Stomach (tissue), 9 donors: ENCODE results near the gene ERGIC2. TPM values are rescaled to one million over a fixed set of nuclear protein-coding genes. Genes with fewer than 3 reads are reported as not detected.

Experiments
- DNase-seq, 2 donors: peaks; one replicate each; pipeline versions ENCODE4 v3.0.0 to v3.0.0-alpha.2; 2013 to 2019
- H3K27ac ChIP-seq, 5 donors: fragments of 200-600 bp in 4 of 5; sonication (generic) in 4 of 5; one replicate each; pipeline ENCODE4 v1.5.1; 2013 to 2019; ENCODE audit warnings: mild to moderate bottlenecking in 1 of 5, moderate library complexity in 1 of 5
- H3K27me3 ChIP-seq, 3 donors: fragments of 200-600 bp; sonication (generic); one replicate each; pipeline ENCODE4 v1.5.1; 2017 to 2019; ENCODE audit warnings: mixed run types in 1 of 3
- H3K36me3 ChIP-seq, 4 donors: fragments of 200-600 bp; sonication (generic); 1 replicate in 3 of 4; 2 replicates in 1 of 4; pipeline ENCODE4 v1.5.1; 2016 to 2019
- H3K4me1 ChIP-seq, 4 donors: fragments of 200-600 bp; sonication (generic); one replicate each; pipeline ENCODE4 v1.5.1; 2016 to 2019
- H3K4me3 ChIP-seq, 4 donors: fragments of 200-600 bp; sonication (generic) in 3 of 4; one replicate each; pipeline ENCODE4 v1.5.1; 2016 to 2019; ENCODE audit warnings: mild to moderate bottlenecking in 1 of 4
- H3K9me3 ChIP-seq, 4 donors: fragments of 200-600 bp; sonication (generic); one replicate each; pipeline ENCODE4 v1.5.1; 2016 to 2019
- EP300 ChIP-seq: sonication (generic); formaldehyde crosslinking; IDR thresholded peaks from one replicate; pipeline ENCODE4 v1.6.1; 2017; ENCODE audit warnings: antibody characterized with exemption
- POLR2A ChIP-seq, 4 donors: fragments of 450-650 bp; IDR thresholded peaks; one replicate each; pipeline ENCODE4 v1.6.1; 2016; ENCODE audit warnings: antibody characterized with exemption in 4 of 4, control low read depth in 2 of 4, mild to moderate bottlenecking in 1 of 4, moderate library complexity in 1 of 4
- POLR2AphosphoS5 ChIP-seq, 3 donors: sonication (generic); formaldehyde crosslinking; IDR thresholded peaks; one replicate each; pipeline ENCODE4 v1.6.1; 2016; ENCODE audit warnings: antibody characterized with exemption in 3 of 3
- WGBS, 5 donors: extraction: QIAGEN DNeasy Blood & Tissue Kit in 3 of 5; methylation state at CpG; one replicate each; pipeline versions ENCODE4 v1.1.5 to v1.1.7; 2013 to 2018; 5-methylcytosine and 5-hydroxymethylcytosine counted together
- intact Hi-C: fragments of 100-400 bp; cut with DNase I; formaldehyde crosslinking; loops from one replicate; pipeline ENCODE4 v1.15.1; 2023; ENCODE audit warnings: low total_unique reads
- polyA plus RNA-seq, 3 donors: library from polyadenylated mRNA; stranded (reverse); fragments of 200-250 nt; gene quantifications; one replicate each; pipeline ENCODE4 v1.2.3, GENCODE V29; 2013
- total RNA-seq, 5 donors: library from RNA; depleted of rRNA; stranded (reverse); fragments of >200 nt; gene quantifications; one replicate each; pipeline versions ENCODE4 v1.1.0 to v1.2.3, GENCODE V29; 2014 to 2016
- TF ChIP-seq, protein P1 (sequence below), 7 experiments: fragments of 450-650 bp in 4 of 7; fragments of 200-600 bp in 3 of 7; sonication (generic) in 3 of 7; IDR thresholded peaks; one replicate each; pipeline ENCODE4 v1.5.1; 2016 to 2019; ENCODE audit warnings: antibody characterized with exemption in 7 of 7, control low read depth in 2 of 7, mild to moderate bottlenecking in 1 of 7
- donor health status: healthy with polysubstance abuse.
- donor health status: Bipolar disorder and iron deficiency.
- donor health status: healthy.

ERGIC2 gene
- total and polyA plus RNA-seq, 8 donors, result 17.4 to 45.7 (median 33.2) TPM

DNA sequence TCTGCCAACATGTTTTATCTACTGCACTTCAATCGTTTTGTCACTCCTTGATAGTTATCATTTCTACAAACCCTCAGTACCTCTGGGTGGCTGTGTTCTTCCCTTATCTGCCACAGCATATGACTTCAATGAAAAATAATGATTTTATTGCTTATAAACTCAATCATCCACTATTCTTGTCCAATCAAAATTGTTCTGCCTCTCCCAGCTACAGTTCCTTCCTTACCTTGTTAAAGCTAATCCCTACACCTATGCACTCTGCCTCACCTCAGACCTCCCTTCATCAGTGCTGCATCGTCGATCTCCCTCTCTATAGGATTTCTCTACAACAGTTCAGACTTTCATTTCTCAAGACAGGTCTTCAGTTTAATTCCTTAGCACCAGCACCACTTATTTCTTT, 58.8 kb downstream of the ERGIC2 start:
- H3K36me3 ChIP-seq, result peaks cover 0 to 19% (median 13%) of the 10 kb centered on the region in 4 donors
- H3K4me3 ChIP-seq, result no peak overlapping the region
- intact Hi-C loops, result no loop called here
- TF ChIP-seq POLR2A (IDR thresholded peaks at IDR 0.05) (no peak), EP300 (no peak), POLR2AphosphoS5 (IDR thresholded peaks at IDR 0.05) (no peak)
- TF ChIP-seq, protein P1, sequence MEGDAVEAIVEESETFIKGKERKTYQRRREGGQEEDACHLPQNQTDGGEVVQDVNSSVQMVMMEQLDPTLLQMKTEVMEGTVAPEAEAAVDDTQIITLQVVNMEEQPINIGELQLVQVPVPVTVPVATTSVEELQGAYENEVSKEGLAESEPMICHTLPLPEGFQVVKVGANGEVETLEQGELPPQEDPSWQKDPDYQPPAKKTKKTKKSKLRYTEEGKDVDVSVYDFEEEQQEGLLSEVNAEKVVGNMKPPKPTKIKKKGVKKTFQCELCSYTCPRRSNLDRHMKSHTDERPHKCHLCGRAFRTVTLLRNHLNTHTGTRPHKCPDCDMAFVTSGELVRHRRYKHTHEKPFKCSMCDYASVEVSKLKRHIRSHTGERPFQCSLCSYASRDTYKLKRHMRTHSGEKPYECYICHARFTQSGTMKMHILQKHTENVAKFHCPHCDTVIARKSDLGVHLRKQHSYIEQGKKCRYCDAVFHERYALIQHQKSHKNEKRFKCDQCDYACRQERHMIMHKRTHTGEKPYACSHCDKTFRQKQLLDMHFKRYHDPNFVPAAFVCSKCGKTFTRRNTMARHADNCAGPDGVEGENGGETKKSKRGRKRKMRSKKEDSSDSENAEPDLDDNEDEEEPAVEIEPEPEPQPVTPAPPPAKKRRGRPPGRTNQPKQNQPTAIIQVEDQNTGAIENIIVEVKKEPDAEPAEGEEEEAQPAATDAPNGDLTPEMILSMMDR (IDR thresholded peaks at IDR 0.05), result no peak
- H3K27ac ChIP-seq, result no peak overlapping the region
- 78 to 83% (median 81%) methylated on average over 3 of the region's 3 CpGs for WGBS, 5 donors
- DNase-seq, result no peak
- no peaks in the 10 kb centered on the region for H3K27me3 ChIP-seq
- no peaks in the 10 kb centered on the region for H3K9me3 ChIP-seq
- no peaks in the 10 kb centered on the region for H3K4me1 ChIP-seq

DNA sequence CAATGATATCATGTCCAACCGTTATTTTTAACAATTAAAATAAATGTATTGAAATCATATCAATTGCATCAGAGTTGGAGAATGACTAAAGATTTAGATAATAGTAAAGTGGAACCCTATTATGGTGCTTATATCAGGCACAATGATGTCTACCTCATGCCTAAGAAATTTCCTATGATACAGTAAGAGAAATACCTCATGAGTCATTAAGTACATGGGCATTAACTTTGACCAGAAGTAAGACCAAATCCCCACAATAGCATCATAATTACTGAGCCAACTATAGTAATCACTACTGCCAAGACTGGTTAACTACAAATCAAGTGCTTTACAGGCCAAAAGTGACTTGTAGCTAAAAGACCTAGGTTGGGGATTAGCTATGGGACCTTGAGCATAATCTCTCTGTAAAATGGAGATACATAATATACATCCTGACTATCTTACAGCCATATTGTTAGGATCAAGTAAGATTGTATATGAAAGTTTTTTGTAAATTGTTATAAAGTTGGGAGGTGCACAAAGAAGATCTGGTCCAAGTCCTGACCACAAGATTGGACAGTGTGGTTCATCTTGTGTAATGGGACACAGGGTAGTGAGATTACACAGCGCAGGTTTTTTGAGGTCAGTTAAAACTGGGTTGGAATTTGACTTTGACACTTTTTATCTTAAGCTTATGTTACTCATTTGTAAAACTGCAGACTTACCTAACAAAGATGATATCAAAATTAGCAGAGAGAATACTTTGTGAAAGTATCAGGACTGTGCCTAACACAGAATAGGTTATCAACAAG, 60.5 kb downstream of the ERGIC2 start:
- Histone ChIP-seq H3K27ac (no peak overlapping the region), H3K36me3 (peaks cover 0 to 19% (median 13%) of the 10 kb centered on the region in 4 donors), H3K9me3 (no peaks in the 10 kb centered on the region), H3K27me3 (no peaks in the 10 kb centered on the region), H3K4me1 (no peaks in the 10 kb centered on the region), H3K4me3 (no peak overlapping the region)
- 74 to 80% (median 76%) methylated on average over 2 of the region's 2 CpGs for WGBS, 5 donors
- intact Hi-C loops, result no loop called here
- TF ChIP-seq EP300, result no peak
- TF ChIP-seq POLR2AphosphoS5 (IDR thresholded peaks at IDR 0.05), result no peak
- no peak for TF ChIP-seq POLR2A (IDR thresholded peaks at IDR 0.05)
- TF ChIP-seq, protein P1 (IDR thresholded peaks at IDR 0.05), result no peak
- DNase-seq, result no peak

DNA sequence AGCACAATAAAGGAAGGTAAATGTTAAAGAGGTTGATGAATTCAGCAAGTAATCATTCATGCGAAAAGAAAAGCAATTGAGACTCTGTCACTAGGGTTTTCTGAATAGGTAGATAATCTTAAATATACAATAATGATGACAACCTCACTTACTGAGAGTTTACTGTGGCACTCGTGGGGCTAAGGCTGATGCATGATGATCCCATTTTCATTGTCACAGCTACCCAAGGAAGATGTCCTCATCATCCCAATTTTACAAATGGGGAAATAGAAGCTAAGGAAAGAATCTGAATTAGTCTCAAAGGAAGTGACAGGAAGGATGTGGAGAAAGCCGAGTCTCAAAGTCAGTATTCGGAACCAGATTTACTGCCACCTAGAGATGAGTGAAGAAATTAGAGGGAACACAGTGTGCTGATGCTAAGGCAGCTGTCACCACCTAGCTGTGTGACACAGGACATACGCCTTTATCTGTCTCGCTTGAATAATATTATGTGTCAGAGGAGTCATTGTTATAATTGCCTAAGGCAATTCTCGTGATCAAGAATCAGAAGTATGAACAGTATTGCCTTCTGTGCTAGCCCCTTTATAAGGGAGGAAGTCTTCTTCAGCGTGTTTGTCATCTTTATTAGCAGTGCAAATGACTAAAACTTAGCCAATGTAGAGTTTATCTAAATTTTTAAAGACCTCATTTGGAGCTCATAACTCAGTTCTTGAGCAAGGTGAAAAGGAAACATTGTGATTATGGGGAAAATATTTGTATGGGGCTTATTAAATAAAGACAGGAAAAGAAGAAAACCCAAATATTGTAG, 63.2 kb downstream of the ERGIC2 start:
- H3K9me3 ChIP-seq, result no peaks in the 10 kb centered on the region
- peaks cover 0 to 10% (median 6%) of the 10 kb centered on the region in 4 donors for H3K36me3 ChIP-seq
- H3K27ac ChIP-seq, result no peak overlapping the region
- no peak overlapping the region for H3K4me3 ChIP-seq
- intact Hi-C loops, result loop anchor here (5.0 kb wide), 1 partner anchor 235 kb away; no protein-coding TSS in a partner anchor
- TF ChIP-seq POLR2AphosphoS5 (IDR thresholded peaks at IDR 0.05) (peak in 1 of 3 donors; percentile 47), POLR2A (IDR thresholded peaks at IDR 0.05) (no peak), EP300 (no peak)
- TF ChIP-seq, protein P1 (IDR thresholded peaks at IDR 0.05), result peak in 5 of 7 experiments; percentile 34 to 81 (median 59)
- H3K27me3 ChIP-seq, result no peaks in the 10 kb centered on the region
- 27 to 35% (median 28%) methylated on average over 8 of the region's 8 CpGs for WGBS, 5 donors
- peak; percentile 38 to 79 for DNase-seq
- no peaks in the 10 kb centered on the region for H3K4me1 ChIP-seq

DNA sequence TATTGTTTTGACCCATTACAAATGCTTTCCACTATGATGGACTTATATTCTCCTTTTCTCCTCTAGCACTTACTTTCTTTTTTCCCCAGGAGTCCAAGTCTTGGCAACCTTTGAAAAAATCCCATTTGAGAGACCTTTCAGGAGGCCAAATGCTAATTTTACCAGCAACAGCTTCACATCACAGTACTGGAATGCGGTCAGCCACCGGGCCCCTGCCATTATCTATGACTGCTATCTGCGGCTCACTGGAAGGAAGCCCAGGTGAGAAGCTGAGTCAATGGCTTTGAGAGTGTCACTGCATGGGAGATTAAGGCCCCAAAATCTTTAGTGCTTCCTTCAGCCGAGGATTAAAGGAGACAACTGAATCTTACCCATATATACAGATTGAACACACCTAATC, 64.2 kb downstream of the ERGIC2 start:
- TF ChIP-seq POLR2AphosphoS5 (IDR thresholded peaks at IDR 0.05) (no peak), EP300 (no peak), POLR2A (IDR thresholded peaks at IDR 0.05) (no peak)
- TF ChIP-seq, protein P1 (IDR thresholded peaks at IDR 0.05), result no peak
- Histone ChIP-seq H3K4me1 (no peaks in the 10 kb centered on the region), H3K9me3 (no peaks in the 10 kb centered on the region), H3K27ac (no peak overlapping the region), H3K36me3 (no peaks in the 10 kb centered on the region), H3K4me3 (no peak overlapping the region), H3K27me3 (no peaks in the 10 kb centered on the region)
- DNase-seq, result peak in 1 of 2 donors; percentile 4
- intact Hi-C loops, result loop anchor here (5.0 kb wide), 1 partner anchor 234 kb away; no protein-coding TSS in a partner anchor
- 14 to 44% (median 34%) methylated on average over 4 of the region's 4 CpGs for WGBS, 5 donors
